ENCODE results near the gene STKLD1. TPM values are rescaled to one million over a fixed set of nuclear protein-coding genes. Genes with fewer than 3 reads are reported as not detected.

The STKLD1 gene
- under 1 TPM in 2 of 4 donors, not detected in 2; 0.44 to 0.68 TPM for total RNA-seq

DNA sequence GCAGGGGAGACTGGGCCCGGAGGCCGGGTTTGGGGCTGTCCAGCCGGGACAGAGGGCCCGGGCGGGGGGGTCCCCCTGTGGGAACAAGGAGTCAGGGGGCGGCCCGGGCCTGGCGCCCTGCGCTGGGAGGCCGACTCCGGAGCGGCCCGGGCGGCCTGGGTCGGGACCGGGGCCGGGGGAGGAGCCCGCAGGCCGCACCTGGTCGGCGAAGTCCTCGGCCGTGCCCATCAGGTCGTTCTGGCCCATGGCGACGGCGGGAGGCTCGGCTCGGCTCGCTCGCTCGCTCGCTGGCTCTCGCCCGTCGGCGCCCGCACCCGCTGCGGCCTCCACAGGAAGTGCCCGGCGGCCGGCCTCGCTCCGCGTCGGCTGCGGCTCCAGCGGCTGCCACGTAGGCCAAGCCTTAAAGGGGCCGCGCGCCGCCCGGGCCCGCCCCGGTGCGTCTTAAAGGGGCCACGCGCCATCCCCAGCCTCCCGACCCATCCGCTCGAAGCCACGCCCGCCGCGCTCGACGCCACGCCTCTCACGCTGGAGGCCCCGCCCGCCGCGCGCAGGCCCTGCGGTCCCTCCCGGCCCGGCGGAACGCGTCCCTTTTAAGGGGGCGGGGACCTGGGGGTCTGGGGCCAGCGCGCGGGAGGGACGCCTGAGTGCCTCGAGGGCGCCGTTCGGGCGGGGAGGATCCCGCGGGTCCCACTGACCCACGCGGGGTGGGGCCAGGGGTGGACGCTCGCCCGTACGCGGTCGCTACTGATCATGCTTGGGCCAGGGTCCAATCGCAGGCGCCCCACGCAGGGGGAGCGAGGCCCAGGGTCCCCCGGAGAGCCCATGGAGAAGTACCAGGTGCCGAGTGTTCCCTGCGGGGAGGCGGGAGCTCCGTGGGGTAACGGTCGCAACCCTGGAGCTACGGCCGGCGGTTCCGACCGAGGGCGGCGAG, at the start of gene STKLD1, which contains the start of gene SURF4:
STKLD1 (plus strand) TSS at position 643 of the 931 bp plus-strand sequence; CDS start at position 751, 108 bp downstream.
SURF4 (minus strand) TSS at position 337 of the 931 bp plus-strand sequence; CDS start at position 246, 91 bp downstream.
- no peak for TF ChIP-seq CTCF (IDR thresholded peaks at IDR 0.05; ENCODE audit: low read depth)

- TF ChIP-seq CTCF (IDR thresholded peaks at IDR 0.05; ENCODE audit: low read depth): no peak
These were observed 48.2 kb upstream of the STKLD1 start for GRCh38 chr9:133327834-133328484.

DNA sequence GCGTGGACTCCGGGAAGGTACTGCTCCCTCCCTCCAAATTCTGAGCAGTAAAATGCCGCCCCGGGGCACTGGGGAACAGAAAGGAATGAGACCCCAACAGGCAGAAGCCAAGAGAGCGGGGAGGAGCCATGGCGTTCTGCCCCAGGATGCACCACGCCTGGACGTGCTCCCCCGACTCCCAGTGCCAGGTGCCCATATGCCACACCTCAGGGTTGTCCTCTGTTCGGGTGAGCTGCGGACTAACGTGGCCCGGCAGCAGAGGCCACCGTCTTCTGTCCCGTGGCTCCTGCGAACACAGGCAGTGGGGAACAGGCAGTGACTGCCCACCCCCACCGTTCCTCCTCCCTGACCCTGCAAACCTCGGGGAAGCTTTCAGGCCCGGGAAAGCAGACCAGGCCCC, 44.9 kb upstream of the STKLD1 start:
- no peak for TF ChIP-seq CTCF (IDR thresholded peaks at IDR 0.05; ENCODE audit: low read depth)

DNA sequence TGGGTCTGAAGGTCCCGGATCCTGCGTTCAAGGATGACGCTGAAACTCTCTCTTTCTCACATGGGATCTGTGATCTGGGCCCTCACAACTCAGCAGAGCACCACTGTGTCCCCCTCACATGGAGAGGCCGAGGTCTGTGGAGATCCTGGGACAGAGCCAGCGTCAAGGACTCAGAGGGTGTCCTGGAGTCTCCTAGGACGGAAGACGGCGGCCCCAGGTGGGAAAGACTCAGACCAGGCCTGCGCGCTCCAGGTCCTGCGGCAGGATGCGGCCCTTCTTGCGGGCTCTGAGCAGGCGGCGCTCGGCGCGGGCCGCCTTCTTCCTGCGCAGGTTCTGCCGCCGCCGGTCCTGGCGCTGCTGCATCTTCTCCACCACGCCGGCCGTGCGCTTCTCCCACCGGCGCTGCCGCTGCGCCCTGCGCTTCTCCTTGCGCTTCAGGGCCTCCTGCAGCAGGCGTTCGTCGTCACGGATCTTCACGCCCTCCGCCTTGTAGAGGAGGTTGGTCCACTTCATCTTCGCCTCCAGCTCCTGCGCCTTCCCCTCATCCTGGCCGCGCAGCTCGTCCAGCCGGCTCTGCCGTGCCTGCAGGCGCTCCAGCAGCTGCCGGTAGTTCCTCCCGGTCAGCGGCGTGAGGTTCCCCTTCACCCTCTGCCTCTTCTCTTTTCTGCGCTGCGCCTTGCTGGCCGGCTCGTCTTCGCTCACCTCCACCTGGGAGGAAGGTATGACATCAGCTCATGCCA, 44.4 kb upstream of the STKLD1 start:
- no peak for TF ChIP-seq CTCF (IDR thresholded peaks at IDR 0.05; ENCODE audit: low read depth)

- TF ChIP-seq CTCF (IDR thresholded peaks at IDR 0.05; ENCODE audit: low read depth): no peak
These were observed 43.8 kb upstream of the STKLD1 start for GRCh38 chr9:133332381-133332730.

- no peak for TF ChIP-seq CTCF (IDR thresholded peaks at IDR 0.05; ENCODE audit: low read depth)
These were observed 43.2 kb upstream of the STKLD1 start for GRCh38 chr9:133333011-133333410.
